ENCODE data around the gene SLC15A5. TPM values are rescaled to one million over a fixed set of nuclear protein-coding genes. Genes with fewer than 3 reads are reported as not detected.

The SLC15A5 gene, protein sequence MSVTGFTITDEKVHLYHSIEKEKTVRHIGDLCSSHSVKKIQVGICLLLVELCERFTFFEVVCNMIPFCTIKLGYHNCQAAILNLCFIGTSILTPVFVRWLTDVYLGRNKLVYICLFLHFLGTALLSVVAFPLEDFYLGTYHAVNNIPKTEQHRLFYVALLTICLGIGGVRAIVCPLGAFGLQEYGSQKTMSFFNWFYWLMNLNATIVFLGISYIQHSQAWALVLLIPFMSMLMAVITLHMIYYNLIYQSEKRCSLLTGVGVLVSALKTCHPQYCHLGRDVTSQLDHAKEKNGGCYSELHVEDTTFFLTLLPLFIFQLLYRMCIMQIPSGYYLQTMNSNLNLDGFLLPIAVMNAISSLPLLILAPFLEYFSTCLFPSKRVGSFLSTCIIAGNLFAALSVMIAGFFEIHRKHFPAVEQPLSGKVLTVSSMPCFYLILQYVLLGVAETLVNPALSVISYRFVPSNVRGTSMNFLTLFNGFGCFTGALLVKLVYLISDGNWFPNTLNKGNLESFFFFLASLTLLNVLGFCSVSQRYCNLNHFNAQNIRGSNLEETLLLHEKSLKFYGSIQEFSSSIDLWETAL
- total RNA-seq = not detected

DNA sequence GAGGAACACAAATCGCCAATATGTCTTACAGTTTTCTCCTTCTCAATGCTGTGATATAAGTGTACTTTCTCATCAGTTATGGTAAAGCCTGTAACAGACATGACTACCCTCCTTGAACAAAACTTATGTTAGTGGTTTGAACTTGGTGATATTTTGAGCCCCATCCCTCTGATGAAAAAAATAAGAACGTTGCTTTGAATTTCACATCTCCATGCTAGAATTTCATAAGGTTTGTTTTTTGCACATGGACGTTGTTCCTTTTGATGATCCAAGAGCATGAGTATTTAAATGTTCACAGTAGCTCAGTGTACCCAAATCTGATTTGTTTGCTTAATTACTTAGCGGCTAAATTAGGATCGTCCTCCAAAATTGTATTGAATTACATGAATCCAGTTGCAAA is at the start of gene SLC15A5:
TSS of gene SLC15A5 (minus strand) at position 101 of the 400 bp plus-strand sequence. CDS start at position 101, 0 bp downstream.
- H3K27me3 ChIP-seq (ENCODE audit: insufficient read depth, low read length) = no peaks in the 10 kb centered on the region
- no peaks in the 10 kb centered on the region for H3K4me1 ChIP-seq (ENCODE audit: insufficient read depth, low read length)
- no peaks in the 10 kb centered on the region for H3K9me3 ChIP-seq (ENCODE audit: low read depth, low read length)
- H3K4me3 ChIP-seq (ENCODE audit: low read length) = no peak within 1 kb of the TSS

DNA sequence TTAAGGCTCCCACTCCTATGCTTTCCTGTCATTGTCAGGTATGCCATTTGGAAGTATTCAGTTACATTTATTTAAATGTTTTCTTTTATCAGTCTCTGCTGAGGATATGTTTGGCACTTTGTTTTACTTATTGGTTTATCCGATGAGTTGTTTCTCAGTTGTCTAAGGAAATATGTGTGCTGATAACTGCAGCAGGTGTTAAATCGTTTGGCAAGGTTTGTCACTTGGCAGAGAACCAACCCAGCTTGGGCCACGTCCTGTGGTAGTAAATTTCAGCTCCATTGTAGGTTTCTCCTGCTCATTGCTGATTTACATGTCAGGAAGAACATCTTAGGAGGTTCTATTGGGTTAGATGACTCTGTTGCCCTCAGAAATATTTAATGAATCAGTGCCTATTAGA is 47.9 kb upstream of the SLC15A5 start:
- no peaks in the 10 kb centered on the region for H3K4me1 ChIP-seq (ENCODE audit: insufficient read depth, low read length)
- peaks cover 6% of the 10 kb centered on the region for H3K9me3 ChIP-seq (ENCODE audit: low read depth, low read length)
- no peaks in the 10 kb centered on the region for H3K27me3 ChIP-seq (ENCODE audit: insufficient read depth, low read length)
- H3K4me3 ChIP-seq (ENCODE audit: low read length) = no peak overlapping the region

GRCh38 chr12:16324772-16325171 is 47.3 kb upstream of the SLC15A5 start:
- Histone ChIP-seq H3K9me3 (ENCODE audit: low read depth, low read length) (peaks cover 6% of the 10 kb centered on the region), H3K27me3 (ENCODE audit: insufficient read depth, low read length) (no peaks in the 10 kb centered on the region), H3K4me3 (ENCODE audit: low read length) (no peak overlapping the region), H3K4me1 (ENCODE audit: insufficient read depth, low read length) (no peaks in the 10 kb centered on the region)

GRCh38 chr12:16324272-16324671 is 46.8 kb upstream of the SLC15A5 start:
- Histone ChIP-seq H3K4me1 (ENCODE audit: insufficient read depth, low read length) (no peaks in the 10 kb centered on the region), H3K27me3 (ENCODE audit: insufficient read depth, low read length) (no peaks in the 10 kb centered on the region), H3K4me3 (ENCODE audit: low read length) (no peak overlapping the region), H3K9me3 (ENCODE audit: low read depth, low read length) (peaks cover 6% of the 10 kb centered on the region)

GRCh38 chr12:16323638-16324037 is 46.2 kb upstream of the SLC15A5 start:
- Histone ChIP-seq H3K4me1 (ENCODE audit: insufficient read depth, low read length) (no peaks in the 10 kb centered on the region), H3K9me3 (ENCODE audit: low read depth, low read length) (peaks cover 6% of the 10 kb centered on the region), H3K27me3 (ENCODE audit: insufficient read depth, low read length) (no peaks in the 10 kb centered on the region), H3K4me3 (ENCODE audit: low read length) (no peak overlapping the region)

DNA sequence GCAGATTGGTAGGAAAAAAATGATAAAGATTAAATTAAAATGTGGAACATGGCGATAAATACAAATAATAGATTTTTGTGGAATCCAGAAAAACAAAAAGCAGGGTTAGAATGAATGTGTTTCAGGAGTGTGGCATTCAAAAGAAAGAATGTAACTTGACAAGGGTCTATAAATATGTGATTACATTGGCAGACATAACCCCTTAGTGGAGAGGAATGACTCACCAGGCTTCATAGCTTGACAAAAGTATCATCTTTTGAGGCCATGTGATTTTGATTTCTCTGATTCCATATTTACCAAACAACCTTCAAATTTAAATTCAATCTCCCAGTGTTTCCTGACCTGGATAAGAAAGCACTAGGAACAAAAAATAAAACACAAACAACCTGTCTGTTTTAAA is 45.5 kb upstream of the SLC15A5 start:
- Histone ChIP-seq H3K4me3 (ENCODE audit: low read length) (no peak overlapping the region), H3K9me3 (ENCODE audit: low read depth, low read length) (peaks cover 3% of the 10 kb centered on the region), H3K27me3 (ENCODE audit: insufficient read depth, low read length) (no peaks in the 10 kb centered on the region), H3K4me1 (ENCODE audit: insufficient read depth, low read length) (no peaks in the 10 kb centered on the region)

DNA sequence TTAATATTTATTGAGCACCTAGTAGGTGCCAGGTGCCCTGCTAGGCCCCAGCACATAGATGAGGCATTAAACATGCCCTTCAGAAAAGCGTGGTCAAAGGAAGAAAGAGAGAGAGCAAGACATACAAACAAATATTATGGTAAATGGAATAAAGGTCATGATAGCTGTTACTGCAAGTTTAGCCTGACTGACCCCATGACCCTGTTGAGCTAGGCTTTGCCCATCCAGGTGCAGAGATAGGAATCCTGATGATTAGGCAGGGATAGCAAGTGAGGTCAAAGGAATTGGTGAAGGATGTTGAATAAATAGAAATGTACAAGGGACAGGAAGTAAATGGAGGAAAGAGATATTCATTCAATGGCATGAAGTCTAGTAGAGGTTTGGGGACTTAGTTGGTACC is 33.4 kb upstream of the SLC15A5 start:
- H3K4me1 ChIP-seq (ENCODE audit: insufficient read depth, low read length) = peaks cover 8% of the 10 kb centered on the region
- H3K27me3 ChIP-seq (ENCODE audit: insufficient read depth, low read length) = no peaks in the 10 kb centered on the region
- no peaks in the 10 kb centered on the region for H3K9me3 ChIP-seq (ENCODE audit: low read depth, low read length)
- H3K4me3 ChIP-seq (ENCODE audit: low read length) = no peak overlapping the region

DNA sequence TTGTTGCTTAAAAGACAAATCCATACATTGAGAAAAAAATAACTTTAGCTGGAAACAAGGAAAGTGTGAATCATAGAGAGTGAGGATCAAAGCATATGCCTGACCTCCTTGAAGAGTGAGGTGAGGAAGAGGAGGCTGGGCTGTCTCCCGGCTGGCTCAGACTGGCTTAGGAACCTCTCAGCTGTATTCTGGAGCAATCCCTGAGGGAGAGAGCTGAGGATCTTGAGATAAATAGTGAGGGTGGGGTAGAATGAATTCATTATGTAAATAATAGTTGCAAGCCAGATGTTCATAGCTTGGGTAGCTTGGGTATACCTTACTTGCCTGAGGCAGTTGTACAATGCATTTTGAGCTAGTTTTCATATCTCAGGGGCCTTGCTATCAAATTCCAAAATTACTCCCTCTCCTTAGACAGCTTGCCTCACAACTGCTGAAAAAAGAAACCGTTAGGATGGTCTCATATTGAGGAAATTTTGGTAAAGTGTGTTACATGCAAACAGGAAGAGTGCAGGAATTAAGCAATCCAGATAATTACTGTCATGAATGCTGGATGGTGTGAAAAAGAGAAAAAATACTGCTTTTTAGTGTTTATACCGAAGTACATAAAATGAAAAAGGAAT is 30.5 kb upstream of the SLC15A5 start:
- Histone ChIP-seq H3K4me3 (ENCODE audit: low read length) (no peak overlapping the region), H3K27me3 (ENCODE audit: insufficient read depth, low read length) (no peaks in the 10 kb centered on the region)

DNA sequence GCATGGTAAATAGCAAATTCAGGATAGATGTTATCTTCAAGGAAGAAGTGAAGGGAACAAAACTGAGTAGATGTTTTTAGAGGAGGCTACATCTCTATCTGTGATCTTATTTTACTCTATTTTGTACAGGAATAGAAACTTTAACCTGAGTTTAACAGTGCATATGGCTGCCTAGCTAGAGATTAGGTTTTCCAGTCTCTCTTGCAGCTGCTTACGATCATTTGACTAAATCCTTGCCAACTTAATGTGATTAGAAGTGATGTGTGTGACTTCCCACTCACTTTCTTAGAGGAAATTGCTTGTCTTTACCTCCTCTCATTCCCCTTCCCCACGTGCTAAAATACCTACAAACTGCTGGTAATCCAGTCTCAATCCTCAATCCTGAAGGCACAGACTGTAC is 26.5 kb upstream of the SLC15A5 start:
- no peak overlapping the region for H3K4me3 ChIP-seq (ENCODE audit: low read length)
- H3K9me3 ChIP-seq (ENCODE audit: low read depth, low read length) = no peaks in the 10 kb centered on the region
- H3K4me1 ChIP-seq (ENCODE audit: insufficient read depth, low read length) = peaks cover 8% of the 10 kb centered on the region
- H3K27me3 ChIP-seq (ENCODE audit: insufficient read depth, low read length) = no peaks in the 10 kb centered on the region

More for the DNA sequence above, 30.5 kb upstream of the SLC15A5 start:
- Histone ChIP-seq H3K4me1 (ENCODE audit: insufficient read depth, low read length) (peaks cover 8% of the 10 kb centered on the region), H3K9me3 (ENCODE audit: low read depth, low read length) (no peaks in the 10 kb centered on the region)

DNA sequence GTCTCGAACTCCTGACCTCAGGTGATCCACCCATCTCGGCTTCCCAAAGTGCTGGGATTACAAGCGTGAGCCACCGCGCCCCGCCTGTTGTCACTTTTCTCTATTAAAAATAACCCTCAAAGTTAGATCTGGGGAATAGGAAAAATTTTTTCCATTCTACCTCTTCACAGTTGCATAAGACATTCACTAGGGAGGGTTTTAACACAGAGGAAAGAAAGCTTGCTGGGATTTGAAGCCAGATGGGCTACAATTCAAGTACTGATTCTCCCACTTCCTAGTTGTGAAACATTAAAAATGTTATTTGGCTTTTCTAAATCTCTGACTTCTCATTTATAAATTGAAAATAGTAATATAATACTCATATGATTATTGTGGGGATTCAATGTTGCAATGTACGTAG is 23.3 kb upstream of the SLC15A5 start:
- H3K9me3 ChIP-seq (ENCODE audit: low read depth, low read length) = no peaks in the 10 kb centered on the region
- no peaks in the 10 kb centered on the region for H3K4me1 ChIP-seq (ENCODE audit: insufficient read depth, low read length)
- no peak overlapping the region for H3K4me3 ChIP-seq (ENCODE audit: low read length)
- H3K27me3 ChIP-seq (ENCODE audit: insufficient read depth, low read length) = no peaks in the 10 kb centered on the region

- H3K9me3 ChIP-seq (ENCODE audit: low read depth, low read length) = no peaks in the 10 kb centered on the region
- no peak overlapping the region for H3K4me3 ChIP-seq (ENCODE audit: low read length)
- no peaks in the 10 kb centered on the region for H3K27me3 ChIP-seq (ENCODE audit: insufficient read depth, low read length)
- H3K4me1 ChIP-seq (ENCODE audit: insufficient read depth, low read length) = no peaks in the 10 kb centered on the region
Observed at GRCh38 chr12:16300122-16300521, 22.6 kb upstream of the SLC15A5 start.

GRCh38 chr12:16299403-16299802 is 21.9 kb upstream of the SLC15A5 start:
- H3K4me3 ChIP-seq (ENCODE audit: low read length) = no peak overlapping the region
- H3K4me1 ChIP-seq (ENCODE audit: insufficient read depth, low read length) = no peaks in the 10 kb centered on the region
- H3K27me3 ChIP-seq (ENCODE audit: insufficient read depth, low read length) = no peaks in the 10 kb centered on the region
- H3K9me3 ChIP-seq (ENCODE audit: low read depth, low read length) = no peaks in the 10 kb centered on the region

DNA sequence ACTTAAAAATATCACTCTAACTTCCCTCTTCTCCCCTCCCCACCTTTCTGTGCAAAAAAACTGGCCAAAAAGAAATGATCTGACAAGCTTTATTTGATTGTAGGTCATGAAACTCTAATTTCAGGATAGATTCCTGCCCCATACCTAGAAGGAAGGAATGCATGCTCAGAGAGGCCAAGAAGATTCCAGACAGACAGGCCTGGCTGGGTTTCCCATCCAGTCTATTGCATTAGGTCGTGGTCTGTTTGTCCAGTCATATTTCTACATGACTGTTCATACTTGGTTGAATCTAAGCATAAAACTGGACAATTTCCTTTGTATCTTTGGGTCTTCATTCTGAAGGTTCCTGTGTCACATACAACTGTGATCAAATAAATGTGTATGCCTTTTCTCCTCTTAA is 20.0 kb upstream of the SLC15A5 start:
- no peaks in the 10 kb centered on the region for H3K4me1 ChIP-seq (ENCODE audit: insufficient read depth, low read length)
- H3K27me3 ChIP-seq (ENCODE audit: insufficient read depth, low read length) = no peaks in the 10 kb centered on the region

GRCh38 chr12:16294376-16294956 is 17.0 kb upstream of the SLC15A5 start:
- H3K4me3 ChIP-seq (ENCODE audit: low read length) = no peak overlapping the region
- no peaks in the 10 kb centered on the region for H3K27me3 ChIP-seq (ENCODE audit: insufficient read depth, low read length)
- no peaks in the 10 kb centered on the region for H3K4me1 ChIP-seq (ENCODE audit: insufficient read depth, low read length)
- no peaks in the 10 kb centered on the region for H3K9me3 ChIP-seq (ENCODE audit: low read depth, low read length)

More for the DNA sequence above, 20.0 kb upstream of the SLC15A5 start:
- Histone ChIP-seq H3K4me3 (ENCODE audit: low read length) (no peak overlapping the region), H3K9me3 (ENCODE audit: low read depth, low read length) (no peaks in the 10 kb centered on the region)

GRCh38 chr12:16291032-16291431 is 13.5 kb upstream of the SLC15A5 start:
- Histone ChIP-seq H3K4me3 (ENCODE audit: low read length) (no peak overlapping the region), H3K27me3 (ENCODE audit: insufficient read depth, low read length) (no peaks in the 10 kb centered on the region), H3K9me3 (ENCODE audit: low read depth, low read length) (no peaks in the 10 kb centered on the region), H3K4me1 (ENCODE audit: insufficient read depth, low read length) (no peaks in the 10 kb centered on the region)
